HG03442 (cell line): ENCODE results near the gene FIP1L1.
"Not testable (repeated sequence)": the region's sequence is repeated elsewhere in the genome, so short reads cannot be mapped to it uniquely, and the experiment has no call there.

Source experiments
- ATAC-seq: cut with Tn5 transposase; IDR thresholded peaks from one replicate; pipeline ENCODE4 v1.9.1; 2021; ENCODE audit warnings: mild to moderate bottlenecking, moderate library complexity; ENCODE audit not compliant: unreplicated experiment

Gene FIP1L1

GRCh38 chr4:53376900-53377299 is 541 bp upstream of the FIP1L1 start:
- no peak for ATAC-seq

GRCh38 chr4:53378171-53378482 is 686 bp downstream of the FIP1L1 start:
- no peak for ATAC-seq

- no peak for ATAC-seq
Measured at GRCh38 chr4:53380221-53380620, 2.8 kb downstream of the FIP1L1 start.

- not testable (repeated sequence) for ATAC-seq
Measured at GRCh38 chr4:53409479-53409878, 32.0 kb downstream of the FIP1L1 start.

GRCh38 chr4:53419208-53419607 is 41.8 kb downstream of the FIP1L1 start:
- no peak for ATAC-seq

GRCh38 chr4:53421791-53422190 is 44.4 kb downstream of the FIP1L1 start:
- ATAC-seq = no peak

- ATAC-seq = no peak
Measured at GRCh38 chr4:53422367-53422766, 44.9 kb downstream of the FIP1L1 start.

GRCh38 chr4:53424280-53424679 is 46.8 kb downstream of the FIP1L1 start:
- ATAC-seq = no peak

- ATAC-seq = no peak
Measured at GRCh38 chr4:53427366-53427765, 49.9 kb downstream of the FIP1L1 start.

- no peak for ATAC-seq
Measured at GRCh38 chr4:53431052-53431451, 53.6 kb downstream of the FIP1L1 start.

- ATAC-seq = peak; percentile 88
Measured at GRCh38 chr4:53432528-53433424, 55.3 kb downstream of the FIP1L1 start.

GRCh38 chr4:53436251-53436650 is 58.8 kb downstream of the FIP1L1 start:
- ATAC-seq = no peak

- ATAC-seq = no peak
Measured at GRCh38 chr4:53441564-53441963, 64.1 kb downstream of the FIP1L1 start.

- ATAC-seq = no peak
Measured at GRCh38 chr4:53444954-53445353, 67.5 kb downstream of the FIP1L1 start.

- ATAC-seq = no peak
Measured at GRCh38 chr4:53450773-53451172, 73.3 kb downstream of the FIP1L1 start.

GRCh38 chr4:53453385-53453784 is 75.9 kb downstream of the FIP1L1 start:
- no peak for ATAC-seq

GRCh38 chr4:53455766-53456165 is 78.3 kb downstream of the FIP1L1 start:
- ATAC-seq = no peak

- ATAC-seq = no peak
Measured at GRCh38 chr4:53456178-53456577, 78.7 kb downstream of the FIP1L1 start.

GRCh38 chr4:53459548-53459947 is 82.1 kb downstream of the FIP1L1 start:
- ATAC-seq = no peak

- ATAC-seq = no peak
Measured at GRCh38 chr4:53461244-53461643, 83.8 kb downstream of the FIP1L1 start.

GRCh38 chr4:53463340-53463739 is 85.9 kb downstream of the FIP1L1 start:
- ATAC-seq = no peak

- no peak for ATAC-seq
Measured at GRCh38 chr4:53465281-53465680, 87.8 kb downstream of the FIP1L1 start.

GRCh38 chr4:53465891-53466290 is 88.5 kb downstream of the FIP1L1 start:
- no peak for ATAC-seq
